CD4-positive, alpha-beta T cell treated with Interleukin-1 beta for 1 hour (primary cell): ENCODE measurements around the gene TNNT2.

Source experiments
- DNase-seq, 2 donors: peaks; one replicate each; pipeline ENCODE4 v3.0.0-alpha.2; 2020 to 2022

Gene TNNT2

DNA sequence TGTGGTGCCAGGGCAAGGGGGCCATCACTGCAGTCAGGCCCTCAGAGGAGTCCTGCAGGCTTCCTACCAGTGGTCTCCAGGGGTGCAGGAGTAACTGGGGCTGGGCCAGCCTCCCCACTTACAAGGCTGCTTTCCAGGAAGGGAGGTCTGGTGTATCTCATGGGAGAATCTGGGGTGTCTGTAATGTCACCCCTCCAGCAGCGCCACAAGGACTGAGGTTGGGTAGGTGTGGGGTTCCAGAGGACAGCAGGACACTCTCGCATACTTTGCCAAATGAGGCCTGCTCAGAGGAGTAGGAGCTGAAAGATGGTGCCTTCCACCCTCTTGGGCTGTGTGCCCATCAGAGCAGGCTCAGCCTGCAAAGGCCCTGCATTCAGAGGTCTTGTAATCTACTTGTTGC is 46.9 kb downstream of the TNNT2 start:
- DNase-seq: no peak

DNA sequence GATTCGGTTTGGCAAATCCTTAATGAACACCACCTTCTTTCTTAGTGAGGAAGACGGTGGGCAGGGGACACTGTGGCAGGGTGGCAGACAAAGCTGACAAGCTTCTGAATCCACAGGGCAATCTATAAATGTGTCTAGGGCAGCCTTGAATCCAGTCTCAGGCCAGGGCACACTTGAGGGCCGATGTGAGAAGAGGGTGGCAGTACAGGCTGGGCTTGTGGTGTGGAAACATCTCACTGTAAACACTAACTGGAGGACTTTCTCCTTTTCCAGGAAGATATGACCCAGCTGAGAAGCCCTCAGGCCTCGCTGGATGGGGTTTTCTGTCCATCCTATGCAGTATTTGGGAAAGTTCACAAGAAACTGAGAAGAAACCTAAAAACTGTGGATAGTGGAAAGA is 47.7 kb downstream of the TNNT2 start:
- DNase-seq: no peak

DNA sequence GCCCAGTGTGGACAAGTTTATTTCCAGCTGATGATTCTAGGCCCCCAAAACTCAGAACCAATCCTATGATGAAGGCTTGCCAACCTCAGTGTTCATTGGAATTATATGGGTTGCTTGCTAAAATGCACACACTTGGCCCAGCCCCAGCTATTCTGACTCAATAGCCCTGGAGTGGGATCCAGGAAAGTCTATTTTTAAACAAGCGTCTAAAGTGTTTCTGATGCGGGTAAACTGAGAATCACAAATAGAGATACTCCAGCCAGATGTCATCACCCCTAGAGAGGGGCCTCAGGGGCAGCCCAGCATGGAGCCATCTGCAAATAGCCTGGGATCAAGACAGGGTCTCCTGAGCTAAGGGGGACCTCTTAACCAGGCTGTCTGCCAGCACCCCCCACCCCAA is 48.2 kb downstream of the TNNT2 start:
- DNase-seq: no peak

DNA sequence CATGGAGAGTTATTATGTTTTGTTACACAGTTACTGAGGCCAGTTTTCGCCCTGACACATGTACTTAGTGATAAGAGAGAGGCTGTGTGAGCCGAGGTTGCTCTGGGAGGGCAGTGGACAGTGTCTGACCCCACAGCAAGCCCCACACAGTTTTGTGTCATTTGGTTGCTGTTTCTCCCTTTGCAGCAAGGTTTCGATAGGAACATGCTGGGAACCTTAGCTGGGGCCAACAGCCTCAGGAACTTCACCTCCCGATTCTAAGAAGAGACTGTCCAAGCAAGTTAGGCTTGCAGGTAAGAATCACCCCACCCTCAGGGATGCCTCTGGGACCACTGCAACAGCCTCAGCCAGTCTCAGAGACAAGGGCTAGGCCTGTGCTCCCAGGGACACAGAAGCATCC is 48.9 kb downstream of the TNNT2 start:
- no peak for DNase-seq

DNA sequence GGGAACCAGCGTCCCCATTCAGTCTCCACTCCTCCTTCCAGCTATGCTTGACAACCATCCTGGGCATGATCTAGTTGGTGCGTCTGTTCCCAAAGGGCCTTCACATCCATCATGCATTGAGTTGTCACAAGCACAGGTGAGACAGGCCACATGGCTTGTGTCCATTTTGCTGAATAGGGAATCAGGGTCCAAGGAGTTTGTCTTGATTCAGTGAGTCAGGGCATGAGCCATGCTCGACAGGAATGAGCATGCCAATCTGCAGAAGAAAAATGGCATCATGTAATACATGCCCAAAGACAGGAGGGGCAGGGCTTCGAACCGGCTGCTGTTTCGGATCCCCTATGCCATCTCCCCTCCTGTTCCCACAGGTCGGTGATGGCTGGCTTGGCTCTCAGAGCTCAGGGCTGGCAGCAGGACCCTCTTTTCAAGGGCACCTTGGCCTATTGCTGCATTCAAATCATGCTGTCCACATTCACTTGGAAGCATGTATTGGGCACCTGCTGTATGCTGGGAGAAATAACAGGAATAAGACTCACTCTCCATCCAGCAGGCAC is 49.7 kb downstream of the TNNT2 start:
- no peak for DNase-seq

DNA sequence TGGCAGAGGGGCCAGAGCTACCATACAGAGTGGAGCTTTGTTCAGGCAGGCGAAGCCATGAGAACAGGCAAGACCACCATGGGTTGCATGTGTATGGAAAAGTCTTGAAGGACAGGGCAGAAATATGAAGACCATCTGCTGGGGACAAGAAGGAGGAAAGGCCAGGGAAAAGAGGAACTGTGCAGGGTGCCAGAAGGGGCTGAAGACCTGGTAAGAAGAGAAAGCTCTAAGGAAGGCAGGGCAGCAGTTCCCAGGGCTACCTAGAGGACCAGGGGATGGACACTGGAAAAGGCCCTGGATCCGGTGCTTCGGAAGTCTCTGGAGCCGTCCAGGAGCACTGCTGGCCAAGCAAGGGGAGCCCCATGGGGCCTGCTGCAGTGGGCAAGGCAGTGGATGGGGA is 50.8 kb downstream of the TNNT2 start:
- no peak for DNase-seq

DNA sequence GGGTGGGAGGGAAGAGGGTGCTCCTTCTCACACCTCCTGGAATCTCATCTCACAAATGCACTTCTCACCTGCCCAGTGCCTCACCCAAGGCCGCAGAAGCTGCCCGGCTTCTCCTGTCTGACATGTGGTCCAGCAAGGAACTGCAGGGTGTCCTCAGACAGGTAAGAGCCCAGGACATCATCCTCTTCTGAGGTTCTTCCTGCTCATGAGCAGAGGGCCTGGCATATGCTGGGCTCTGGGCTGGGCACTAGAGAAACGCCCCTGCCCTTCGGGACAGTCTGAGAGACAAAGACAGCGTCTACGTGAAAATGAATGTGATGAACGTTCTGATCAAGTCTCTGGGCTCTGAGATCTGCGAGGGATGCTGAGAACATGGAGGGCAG is 51.8 kb downstream of the TNNT2 start:
- DNase-seq: no peak

DNA sequence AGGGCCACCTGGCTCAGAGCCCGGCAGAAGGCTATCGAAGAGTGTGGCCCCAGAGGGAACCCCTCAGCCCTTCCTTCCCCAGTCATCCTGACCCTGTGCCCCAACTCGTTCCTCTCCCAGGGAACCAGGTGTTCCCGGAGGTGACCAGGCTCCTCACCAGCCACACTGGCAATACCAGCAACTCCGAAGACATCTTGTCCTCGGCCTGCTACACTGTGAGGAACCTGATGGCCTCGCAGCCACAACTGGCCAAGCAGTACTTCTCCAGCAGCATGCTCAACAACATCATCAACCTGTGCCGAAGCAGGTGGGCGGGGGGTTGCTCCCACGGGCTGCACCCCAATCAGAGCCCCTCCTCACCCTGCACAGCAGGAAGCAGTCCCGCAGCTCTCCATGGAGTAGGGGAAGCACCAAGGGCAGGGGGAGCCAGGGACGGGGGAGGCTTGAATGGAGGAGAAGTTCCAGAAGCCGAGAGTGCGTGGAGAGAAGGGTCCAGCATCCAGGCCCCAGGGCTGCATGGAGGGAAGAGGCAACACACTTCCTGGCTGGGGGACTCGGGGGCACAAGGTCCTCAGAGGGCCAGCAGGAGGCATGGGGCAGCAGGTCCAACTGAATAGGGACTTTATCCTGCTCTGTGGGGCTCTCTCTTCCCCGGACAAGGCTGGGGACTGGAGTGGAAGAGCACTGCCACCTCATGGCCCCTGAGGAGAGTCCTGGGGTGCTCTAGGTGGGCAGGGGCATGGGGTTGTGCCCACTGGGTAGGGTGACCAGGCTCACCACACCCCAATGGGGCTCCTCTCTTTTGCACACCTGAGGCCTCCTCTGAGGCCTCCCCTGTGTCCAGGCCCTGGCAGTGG is 52.4 kb downstream of the TNNT2 start:
- no peak for DNase-seq

DNA sequence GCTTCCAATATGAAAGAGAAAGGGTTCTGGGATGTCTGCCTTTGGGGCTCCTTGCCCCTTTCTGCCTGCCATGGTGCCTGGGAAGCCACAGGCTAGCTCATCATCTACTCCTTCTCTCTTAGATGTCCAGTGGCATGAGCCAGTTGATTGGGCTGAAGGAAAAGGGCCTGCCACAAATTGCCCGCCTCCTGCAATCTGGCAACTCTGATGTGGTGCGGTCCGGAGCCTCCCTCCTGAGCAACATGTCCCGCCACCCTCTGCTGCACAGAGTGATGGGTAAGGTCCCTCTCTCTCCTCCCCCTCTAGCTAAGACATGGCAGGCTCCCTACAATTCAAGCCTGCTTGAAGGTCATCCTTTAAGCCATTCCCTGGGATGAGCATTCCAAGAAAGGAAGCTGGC is 53.2 kb downstream of the TNNT2 start:
- DNase-seq: no peak

DNA sequence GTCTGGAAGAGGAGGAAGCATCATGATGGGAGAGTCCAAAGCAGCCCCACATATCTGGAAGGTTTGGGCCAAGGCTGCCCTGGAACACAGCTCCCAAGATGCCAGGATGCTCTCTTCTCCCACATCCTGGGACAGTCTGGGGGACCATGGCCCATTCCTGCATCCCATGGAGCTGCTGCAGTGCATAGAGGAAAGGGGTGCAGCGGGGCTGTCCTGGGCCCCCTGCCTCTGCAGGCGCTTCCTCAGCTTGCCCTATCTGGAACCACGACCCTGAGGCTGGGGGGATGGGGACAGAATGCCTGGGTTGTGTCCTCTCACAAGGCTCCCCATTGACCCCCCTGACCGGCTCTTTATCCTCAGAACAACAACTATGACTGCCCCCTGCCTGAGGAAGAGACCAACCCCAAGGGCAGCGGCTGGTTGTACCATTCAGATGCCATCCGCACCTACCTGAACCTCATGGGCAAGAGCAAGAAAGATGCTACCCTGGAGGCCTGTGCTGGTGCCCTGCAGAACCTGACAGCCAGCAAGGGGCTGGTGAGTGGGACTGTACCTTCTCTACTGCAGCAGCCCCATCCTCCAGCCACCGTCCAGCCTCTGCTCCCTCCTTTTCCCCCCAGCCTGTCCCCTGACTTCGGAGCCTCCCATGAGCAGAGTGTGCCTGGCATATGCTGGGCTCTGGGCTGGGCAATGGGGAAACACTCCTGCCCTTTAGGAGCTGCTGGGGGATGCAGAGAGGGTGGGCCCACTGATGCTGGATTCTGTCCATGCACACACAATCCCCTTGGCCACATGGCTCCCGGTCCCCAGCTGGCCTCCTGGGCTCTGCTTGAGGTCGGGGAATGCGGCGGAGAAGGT is 54.6 kb downstream of the TNNT2 start:
- DNase-seq: no peak

DNA sequence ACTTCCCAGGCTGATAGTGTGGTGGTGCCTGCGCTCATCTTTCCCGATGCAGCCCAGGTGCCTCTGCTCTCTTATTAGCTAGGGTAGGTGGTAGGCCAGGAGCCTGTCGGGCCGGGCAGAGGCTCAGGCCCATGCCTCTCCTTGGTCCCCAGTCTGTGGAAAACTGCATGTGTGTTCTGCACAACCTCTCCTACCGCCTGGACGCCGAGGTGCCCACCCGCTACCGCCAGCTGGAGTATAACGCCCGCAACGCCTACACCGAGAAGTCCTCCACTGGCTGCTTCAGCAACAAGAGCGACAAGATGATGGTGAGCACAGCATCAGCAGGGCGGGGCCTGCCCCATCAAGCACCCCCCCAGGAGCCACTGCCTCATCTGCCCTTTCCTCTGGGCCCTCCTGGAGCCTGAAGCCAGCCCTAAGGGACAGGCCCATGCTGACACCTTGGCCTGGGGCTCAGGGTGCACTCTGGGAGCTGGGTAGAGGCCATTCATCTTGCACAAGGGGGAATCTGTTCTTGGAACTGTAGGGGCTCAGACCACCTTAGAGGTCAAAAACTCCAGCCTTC is 55.6 kb downstream of the TNNT2 start:
- no peak for DNase-seq

DNA sequence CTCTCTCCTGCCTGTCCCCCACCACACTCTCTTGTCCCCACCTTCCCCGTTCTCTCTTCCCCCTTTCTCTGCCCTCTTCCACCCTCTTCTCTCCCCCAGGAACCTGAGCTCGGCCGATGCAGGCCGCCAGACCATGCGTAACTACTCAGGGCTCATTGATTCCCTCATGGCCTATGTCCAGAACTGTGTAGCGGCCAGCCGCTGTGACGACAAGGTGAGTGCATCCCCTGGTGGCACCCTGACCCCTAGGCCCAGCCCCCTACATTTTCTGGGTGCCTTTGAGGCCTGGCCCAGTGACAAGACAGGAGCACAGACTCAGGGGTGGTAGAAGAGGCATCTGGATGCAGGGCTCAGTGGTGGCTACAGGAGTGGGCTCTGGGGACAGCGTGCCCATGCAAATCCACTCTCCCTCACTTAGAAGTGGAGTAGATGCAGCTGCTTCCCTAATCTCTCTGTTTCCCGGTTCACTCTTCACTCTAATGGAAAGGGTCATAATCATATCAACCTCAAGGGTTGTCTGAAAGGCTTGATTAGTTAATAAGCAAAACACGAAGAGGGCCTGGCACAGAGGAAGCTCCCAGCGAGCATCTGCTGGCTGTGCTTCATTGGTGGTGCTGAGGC is 57.2 kb downstream of the TNNT2 start:
- no peak for DNase-seq

DNA sequence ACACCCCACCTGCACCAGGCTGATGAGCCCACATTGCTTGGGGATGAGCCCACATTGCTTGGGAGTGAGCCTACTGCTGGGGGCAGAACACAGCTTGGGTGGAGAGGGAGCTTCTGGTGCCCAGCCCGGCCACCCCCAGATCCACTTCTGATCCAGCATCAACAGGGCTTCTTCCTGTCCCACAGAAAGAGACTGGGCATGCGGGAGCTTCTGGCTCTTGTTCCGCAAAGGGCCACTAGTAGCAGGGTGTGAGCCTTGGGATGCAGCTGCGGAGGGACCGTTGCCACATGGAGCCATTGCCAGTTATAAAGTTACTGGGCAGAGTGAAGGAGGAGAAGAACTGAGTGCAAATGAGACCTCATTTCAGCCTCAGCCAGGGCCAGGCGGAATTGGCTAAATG is 57.8 kb downstream of the TNNT2 start:
- no peak for DNase-seq

DNA sequence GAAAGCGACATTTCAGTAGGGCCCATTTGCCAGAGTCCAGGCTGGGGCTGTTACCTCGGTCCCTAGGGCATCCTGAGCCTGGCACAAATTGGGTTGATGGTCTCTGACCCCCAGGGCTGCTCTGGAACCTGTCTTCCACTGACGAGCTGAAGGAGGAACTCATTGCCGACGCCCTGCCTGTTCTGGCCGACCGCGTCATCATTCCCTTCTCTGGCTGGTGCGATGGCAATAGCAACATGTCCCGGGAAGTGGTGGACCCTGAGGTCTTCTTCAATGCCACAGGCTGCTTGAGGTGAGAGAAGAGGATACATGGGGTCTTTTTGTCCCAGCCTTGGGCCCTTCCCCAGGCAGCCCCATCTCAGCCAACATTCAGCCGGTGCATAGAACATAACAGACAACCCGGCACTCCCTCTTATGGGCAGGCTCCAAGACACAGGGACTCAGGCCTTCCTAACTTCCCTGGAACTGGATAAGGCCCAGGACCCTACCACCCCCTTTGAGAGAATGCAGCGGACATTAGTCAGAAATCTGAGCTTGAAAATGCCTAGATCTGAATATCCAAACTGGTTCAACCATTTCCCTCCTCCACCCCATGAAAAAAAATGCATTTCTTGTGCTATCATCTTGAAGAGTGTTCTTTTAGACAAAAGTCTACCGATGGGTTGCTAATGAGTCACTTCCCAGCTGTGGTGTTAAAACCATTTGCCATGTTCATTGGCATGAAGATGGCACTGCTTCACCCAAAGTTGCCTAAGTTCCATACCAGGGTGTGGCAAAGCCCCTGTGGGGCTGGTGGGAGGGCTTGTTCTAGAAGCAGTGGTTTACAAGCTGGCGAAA is 58.8 kb downstream of the TNNT2 start:
- DNase-seq: no peak

DNA sequence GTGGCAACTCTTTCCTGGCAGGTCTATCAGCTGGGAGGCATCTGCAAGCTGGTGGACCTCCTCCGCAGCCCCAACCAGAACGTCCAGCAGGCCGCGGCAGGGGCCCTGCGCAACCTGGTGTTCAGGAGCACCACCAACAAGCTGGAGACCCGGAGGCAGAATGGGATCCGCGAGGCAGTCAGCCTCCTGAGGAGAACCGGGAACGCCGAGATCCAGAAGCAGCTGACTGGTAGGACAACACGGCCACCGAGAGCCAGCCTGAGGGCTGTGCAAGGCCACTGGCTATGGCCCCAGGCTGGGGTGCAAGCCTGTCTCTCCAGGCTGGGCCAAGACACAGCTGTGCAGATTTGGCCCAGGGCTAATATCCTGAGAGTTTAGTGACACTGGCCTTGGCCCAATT is 59.9 kb downstream of the TNNT2 start:
- DNase-seq: no peak

DNA sequence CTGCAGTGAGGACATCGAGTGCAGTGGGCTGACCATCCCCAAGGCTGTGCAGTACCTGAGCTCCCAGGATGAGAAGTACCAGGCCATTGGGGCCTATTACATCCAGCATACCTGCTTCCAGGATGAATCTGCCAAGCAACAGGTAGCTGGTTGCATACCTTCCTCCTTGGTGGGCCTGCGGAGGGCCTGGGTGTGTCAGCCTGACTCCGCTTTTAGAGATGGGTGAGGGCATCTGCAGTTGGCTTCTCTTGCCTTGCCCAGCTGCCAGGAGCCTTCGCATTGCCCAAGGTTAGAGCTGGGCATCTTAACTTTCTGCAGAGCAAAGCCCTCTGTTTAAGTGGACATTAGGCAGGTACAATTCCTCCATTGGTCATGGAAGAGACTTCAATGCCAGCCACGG is 60.9 kb downstream of the TNNT2 start:
- DNase-seq: no peak

DNA sequence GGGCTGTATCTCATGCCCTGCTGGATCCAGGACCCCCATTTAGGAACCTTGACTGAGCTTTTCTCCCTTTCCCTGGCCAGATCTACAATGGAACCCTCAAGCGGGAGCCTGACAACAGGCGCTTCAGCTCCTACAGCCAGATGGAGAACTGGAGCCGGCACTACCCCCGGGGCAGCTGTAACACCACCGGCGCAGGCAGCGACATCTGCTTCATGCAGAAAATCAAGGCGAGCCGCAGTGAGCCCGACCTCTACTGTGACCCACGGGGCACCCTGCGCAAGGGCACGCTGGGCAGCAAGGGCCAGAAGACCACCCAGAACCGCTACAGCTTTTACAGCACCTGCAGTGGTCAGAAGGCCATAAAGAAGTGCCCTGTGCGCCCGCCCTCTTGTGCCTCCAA is 64.4 kb downstream of the TNNT2 start:
- no peak for DNase-seq

DNA sequence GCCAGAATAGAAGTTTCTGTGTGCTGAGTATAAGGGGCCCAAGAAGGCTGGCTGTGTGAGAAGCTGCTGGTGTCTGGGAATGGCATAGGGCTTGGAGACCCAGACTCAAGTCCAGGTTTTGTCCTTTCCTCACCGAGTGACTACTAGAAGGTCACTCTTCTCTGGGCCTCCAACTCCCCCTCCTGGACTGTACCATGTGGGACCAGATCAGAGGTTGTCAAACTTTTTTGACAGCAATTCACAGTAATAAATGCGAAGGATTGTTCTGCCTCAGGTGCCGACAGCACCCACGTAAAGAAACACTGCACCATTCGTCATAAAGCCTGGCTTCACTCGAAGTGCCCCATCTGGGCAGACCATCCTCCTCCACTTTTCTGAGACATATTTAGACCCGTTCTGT is 65.2 kb downstream of the TNNT2 start:
- DNase-seq: no peak

DNA sequence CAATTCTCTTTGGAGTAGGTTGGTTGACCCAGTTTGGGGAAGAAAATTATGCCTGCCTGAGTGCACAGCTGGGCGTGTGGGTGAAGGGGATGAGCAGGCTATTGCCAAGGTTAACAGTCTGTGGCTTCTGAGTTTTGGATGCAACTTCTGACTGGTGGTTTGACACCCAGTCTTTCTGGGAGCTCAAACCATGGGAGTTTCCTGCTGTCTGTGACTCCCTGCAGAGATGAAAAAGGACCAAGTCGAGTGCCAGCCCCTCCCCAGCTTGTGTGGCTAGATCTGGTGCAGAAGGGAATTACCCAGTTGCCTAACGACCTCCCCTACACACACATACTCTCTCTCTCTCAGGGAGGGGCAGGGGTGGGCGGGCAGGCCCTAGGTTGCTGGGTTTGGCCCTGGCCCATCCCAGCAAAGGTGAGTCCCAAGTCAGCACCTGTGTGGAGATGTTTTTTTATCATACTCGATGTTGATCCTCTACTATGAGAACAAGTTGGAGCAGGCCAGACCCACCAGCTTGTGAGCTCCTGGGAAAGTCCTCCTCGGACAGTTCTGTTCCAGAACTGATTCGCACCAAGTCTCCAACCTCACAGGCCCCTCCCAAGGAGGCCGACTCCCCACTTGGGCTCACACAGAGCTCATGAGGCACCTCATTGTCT is 66.0 kb downstream of the TNNT2 start:
- no peak for DNase-seq

DNA sequence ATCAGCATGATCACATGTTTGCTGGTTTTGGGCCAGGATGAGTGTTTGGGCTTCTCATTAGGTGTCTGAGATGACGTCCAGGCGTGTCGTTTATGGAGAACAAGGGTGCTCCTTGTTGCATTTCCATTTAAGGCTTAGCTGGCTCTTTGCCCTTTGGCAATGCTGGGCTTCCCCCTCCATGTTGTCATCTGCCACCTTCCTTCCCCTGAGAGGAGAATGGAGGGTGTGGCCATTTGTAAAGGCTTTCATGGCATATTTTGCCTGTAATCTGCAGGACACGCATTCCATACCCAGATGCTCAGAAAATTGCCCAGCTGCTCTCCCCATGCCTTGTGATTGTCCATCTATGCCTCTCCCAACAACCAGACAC is 66.5 kb downstream of the TNNT2 start:
- DNase-seq: no peak

DNA sequence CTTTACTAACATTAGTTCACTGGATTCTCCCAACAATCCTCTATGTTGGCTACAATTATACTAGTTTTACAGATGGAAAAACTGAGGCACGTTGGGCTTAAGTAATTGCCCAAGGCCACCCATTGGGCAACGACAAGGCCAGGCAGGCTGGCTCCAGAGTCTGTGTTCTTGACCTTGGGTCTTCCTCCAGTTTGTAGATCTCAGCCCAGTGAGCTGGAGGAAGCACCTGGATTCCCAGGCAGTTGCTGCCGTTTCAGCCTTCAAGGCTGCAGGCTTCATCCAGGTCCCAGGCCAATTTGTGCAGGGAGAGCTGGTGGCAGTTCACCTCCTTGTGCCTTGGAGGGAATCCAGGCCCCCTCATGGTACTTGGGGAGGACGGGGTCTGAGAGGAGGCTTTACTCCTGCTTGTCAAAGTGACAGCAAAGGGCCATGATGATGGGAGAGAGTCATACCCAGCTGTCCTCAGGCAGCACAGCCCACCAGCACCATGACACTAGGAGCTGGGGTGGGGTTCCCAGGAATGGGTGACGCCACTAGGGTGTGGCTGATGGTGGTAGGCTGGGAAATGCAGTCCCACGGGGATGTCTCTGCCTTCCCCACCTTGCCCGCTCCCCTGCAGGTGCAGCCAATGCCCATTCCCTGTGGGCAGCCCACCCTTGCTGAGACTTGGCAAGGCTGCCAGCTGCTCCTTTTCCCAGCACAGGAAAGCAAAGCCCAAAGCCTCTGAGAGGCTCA is 67.1 kb downstream of the TNNT2 start:
- no peak for DNase-seq
